ENCODE data around the gene ZNF582.

Gene ZNF582

DNA sequence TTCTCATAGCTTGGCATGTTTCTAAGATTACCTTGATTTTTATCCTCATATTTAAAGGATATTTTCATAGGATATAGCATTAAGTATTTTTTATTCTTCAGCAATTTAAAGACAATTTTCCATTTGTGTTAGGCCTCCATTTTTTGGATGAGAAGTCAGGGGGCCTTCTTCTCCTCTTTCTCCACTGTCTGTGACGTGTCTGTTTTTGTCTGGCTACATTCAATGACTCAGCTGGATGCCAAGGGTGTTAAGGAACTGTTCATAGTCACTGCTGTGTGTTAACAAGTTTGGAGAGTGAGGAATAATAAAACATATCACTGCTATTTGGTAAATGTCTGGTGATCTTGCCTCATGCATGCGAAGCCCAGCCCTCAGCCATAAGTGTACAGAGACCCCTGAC lies 36.4 kb downstream of the ZNF582 start:
- TF ChIP-seq, protein P1, sequence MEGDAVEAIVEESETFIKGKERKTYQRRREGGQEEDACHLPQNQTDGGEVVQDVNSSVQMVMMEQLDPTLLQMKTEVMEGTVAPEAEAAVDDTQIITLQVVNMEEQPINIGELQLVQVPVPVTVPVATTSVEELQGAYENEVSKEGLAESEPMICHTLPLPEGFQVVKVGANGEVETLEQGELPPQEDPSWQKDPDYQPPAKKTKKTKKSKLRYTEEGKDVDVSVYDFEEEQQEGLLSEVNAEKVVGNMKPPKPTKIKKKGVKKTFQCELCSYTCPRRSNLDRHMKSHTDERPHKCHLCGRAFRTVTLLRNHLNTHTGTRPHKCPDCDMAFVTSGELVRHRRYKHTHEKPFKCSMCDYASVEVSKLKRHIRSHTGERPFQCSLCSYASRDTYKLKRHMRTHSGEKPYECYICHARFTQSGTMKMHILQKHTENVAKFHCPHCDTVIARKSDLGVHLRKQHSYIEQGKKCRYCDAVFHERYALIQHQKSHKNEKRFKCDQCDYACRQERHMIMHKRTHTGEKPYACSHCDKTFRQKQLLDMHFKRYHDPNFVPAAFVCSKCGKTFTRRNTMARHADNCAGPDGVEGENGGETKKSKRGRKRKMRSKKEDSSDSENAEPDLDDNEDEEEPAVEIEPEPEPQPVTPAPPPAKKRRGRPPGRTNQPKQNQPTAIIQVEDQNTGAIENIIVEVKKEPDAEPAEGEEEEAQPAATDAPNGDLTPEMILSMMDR (IDR thresholded peaks at IDR 0.05; ENCODE audit: insufficient read depth, low read length, missing control alignments), result no peak
- ChIA-PET POLR2A (no interaction called here), CTCF (no interaction called here)
- H3K4me3 ChIP-seq (ENCODE audit: low read depth, low read length), result no peak overlapping the region
- no peak for DNase-seq (ENCODE audit: low read depth, low spot score)

GRCh38 chr19:56355517-56355916 lies 37.8 kb downstream of the ZNF582 start:
- TF ChIP-seq, protein P1 (IDR thresholded peaks at IDR 0.05; ENCODE audit: insufficient read depth, low read length, missing control alignments), result no peak
- ChIA-PET POLR2A (no interaction called here), CTCF (no interaction called here)
- no peak overlapping the region for H3K4me3 ChIP-seq (ENCODE audit: low read depth, low read length)
- DNase-seq (ENCODE audit: low read depth, low spot score), result no peak

GRCh38 chr19:56351208-56351607 lies 42.1 kb downstream of the ZNF582 start:
- TF ChIP-seq, protein P1 (IDR thresholded peaks at IDR 0.05; ENCODE audit: insufficient read depth, low read length, missing control alignments), result no peak
- H3K4me3 ChIP-seq (ENCODE audit: low read depth, low read length), result no peak overlapping the region
- DNase-seq (ENCODE audit: low read depth, low spot score), result no peak
- POLR2A ChIA-PET, result no interaction called here
- CTCF ChIA-PET, result interaction anchor here (1.0 to 4.2 kb wide), 6 partner anchors 9 to 285 kb away, joined by 3 to 23 read pairs (median 7); no protein-coding TSS in a partner anchor

DNA sequence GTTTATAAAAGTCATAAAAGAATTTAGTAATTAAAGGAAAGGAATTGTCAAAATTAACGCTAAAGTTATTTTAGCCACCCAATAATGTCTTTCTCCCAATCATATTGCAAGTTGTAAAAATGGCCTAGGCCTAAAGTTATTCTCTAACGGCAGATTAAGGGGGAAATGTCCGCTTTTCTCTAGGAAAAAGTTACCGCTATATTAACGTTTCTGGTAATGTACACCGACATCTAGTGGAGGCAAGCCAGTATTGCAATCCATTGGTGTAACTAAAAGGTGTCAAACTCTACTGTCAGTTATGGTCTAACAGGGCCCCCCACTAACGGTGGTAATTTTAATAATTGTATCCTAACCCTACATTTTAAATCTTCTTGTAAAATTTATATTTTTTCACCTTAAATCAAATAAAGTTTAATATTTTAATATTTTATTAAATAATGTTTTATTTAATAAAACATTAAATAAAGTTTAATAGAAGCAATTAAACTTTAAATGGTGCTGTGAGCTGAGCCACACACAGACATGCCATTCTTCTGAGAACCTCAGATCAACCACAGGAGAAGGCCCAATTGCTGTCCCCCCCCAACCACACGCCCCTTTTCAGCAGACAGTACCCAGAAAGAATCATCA lies 42.8 kb downstream of the ZNF582 start:
- ChIA-PET CTCF (interaction anchor here (1.0 to 4.2 kb wide), 6 partner anchors 10 to 285 kb away, joined by 3 to 23 read pairs (median 7); no protein-coding TSS in a partner anchor), POLR2A (no interaction called here)
- DNase-seq (ENCODE audit: low read depth, low spot score), result no peak

GRCh38 chr19:56348289-56348877 lies 45.0 kb downstream of the ZNF582 start:
- no peak overlapping the region for H3K4me3 ChIP-seq (ENCODE audit: low read depth, low read length)
- CTCF ChIA-PET, result interaction anchor here (0.8 to 4.2 kb wide), 19 partner anchors 10 to 752 kb away, joined by 3 to 23 read pairs (median 4); no protein-coding TSS in a partner anchor
- no peak for DNase-seq (ENCODE audit: low read depth, low spot score)
- POLR2A ChIA-PET, result no interaction called here
- TF ChIP-seq, protein P1 (IDR thresholded peaks at IDR 0.05; ENCODE audit: insufficient read depth, low read length, missing control alignments), result peak; percentile 1

More for the DNA sequence above, 42.8 kb downstream of the ZNF582 start:
- TF ChIP-seq, protein P1 (IDR thresholded peaks at IDR 0.05; ENCODE audit: insufficient read depth, low read length, missing control alignments), result peak; percentile 79
- H3K4me3 ChIP-seq (ENCODE audit: low read depth, low read length), result no peak overlapping the region

- TF ChIP-seq, protein P1 (IDR thresholded peaks at IDR 0.05; ENCODE audit: insufficient read depth, low read length, missing control alignments), result no peak
- no peak for DNase-seq (ENCODE audit: low read depth, low spot score)
- H3K4me3 ChIP-seq (ENCODE audit: low read depth, low read length), result no peak overlapping the region
- CTCF ChIA-PET, result interaction anchor here (0.8 to 4.2 kb wide), 7 partner anchors 13 to 281 kb away, joined by 3 to 23 read pairs (median 4); no protein-coding TSS in a partner anchor
- POLR2A ChIA-PET, result no interaction called here
Observed at GRCh38 chr19:56347163-56347778, 46.1 kb downstream of the ZNF582 start.
